HuH-7.5 (cell line): ENCODE results near the gene PLRG1.
A peak's percentile ranks its signal among the peaks of the same experiment; 100 is the strongest.

Source experiments
- DNase-seq: peaks from one replicate; pipeline ENCODE4 v3.0.0; 2011; ENCODE audit warnings: low spot score

Gene PLRG1

DNA sequence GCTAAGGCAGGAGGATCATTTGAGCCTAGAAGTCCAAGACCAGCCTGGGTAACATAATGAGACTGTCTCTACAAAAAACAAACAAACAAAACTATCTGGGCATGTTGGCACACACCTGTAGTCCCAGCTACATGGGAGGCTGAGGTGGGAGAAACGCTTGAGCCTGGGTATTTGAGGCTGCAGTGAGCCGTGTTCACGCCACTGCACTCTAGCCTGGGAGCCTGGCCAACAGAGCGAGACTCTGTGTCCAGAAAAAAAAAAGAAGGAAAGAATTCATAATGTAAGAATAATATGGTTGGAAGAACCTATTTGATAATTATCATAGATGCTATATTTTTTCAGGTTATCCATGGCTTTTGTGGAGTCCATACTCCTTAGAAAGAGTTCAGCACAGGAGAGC lies 32.6 kb downstream of the PLRG1 start:
- no peak for DNase-seq

DNA sequence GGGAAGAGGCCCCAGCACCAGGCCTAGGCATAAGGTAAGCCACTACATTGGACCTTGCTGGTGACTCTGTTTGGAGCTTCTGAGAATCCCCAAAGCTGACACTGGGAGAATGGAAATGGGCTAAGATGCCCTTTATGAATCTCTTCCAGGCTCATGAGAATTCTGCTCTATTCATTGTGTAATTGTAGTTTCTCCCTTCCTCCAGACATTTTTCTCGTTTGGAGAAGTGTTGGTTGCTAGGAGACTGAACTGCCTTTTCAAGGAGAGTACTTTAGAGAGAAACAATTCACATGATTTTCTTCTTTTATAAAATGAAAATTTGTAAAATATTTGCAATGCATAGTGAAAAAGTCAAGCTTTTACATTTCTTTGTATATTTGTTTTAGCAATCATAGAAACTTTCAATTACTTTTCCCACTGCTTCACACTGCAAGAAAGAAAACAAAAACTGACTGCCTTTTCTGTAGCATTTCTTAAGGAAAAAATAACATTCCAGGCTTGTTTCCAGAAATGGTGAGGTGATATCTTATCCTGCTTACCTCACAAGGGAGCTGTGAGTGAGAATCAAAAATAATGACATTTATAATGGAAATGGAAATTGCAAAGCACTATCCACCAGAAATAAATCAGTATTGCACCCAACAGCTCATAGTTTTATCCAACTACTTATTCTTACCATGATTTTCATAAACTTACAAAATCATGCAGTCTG lies 33.7 kb downstream of the PLRG1 start:
- DNase-seq = no peak

DNA sequence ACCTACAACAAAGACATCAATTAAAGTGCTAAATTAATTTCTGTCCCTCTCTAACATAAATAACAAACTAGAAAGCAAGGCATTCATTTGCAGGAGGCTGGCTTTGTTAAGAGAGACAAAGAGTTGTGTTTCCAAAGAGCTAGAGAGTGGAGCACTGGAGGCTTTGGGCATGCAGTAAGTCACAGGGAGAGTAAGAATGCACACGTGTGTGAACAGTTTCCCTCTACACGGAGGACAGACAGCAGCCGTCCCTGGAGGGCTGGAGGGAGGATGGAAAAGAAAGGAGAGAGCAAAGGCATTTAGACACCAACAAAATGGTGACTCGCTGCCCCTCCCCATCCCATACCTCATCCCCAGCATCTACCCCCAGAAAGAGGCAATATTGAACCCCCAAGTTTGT lies 38.2 kb downstream of the PLRG1 start:
- no peak for DNase-seq

GRCh38 chr4:154511548-154511947 lies 38.7 kb downstream of the PLRG1 start:
- DNase-seq = no peak

DNA sequence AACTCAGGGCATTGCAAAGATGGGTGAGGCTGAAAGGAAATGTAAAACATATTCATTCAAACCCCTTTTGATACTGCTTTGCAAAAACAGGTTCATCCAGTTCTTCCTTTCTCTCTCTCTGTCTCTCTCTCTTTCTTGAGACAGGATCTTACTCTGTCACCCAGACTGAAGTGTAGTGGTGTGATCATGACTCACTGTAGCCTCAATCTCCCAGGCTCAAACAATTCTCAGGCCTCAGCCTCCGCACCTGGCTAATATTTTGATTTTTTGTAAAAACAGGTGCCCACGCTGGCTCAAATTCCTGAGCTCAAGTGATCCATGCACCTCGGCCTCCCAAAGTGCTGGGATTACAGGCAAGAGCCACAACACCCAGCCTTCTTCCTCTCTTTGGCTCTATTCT lies 43.0 kb downstream of the PLRG1 start:
- DNase-seq = no peak

- no peak for DNase-seq
Observed at GRCh38 chr4:154506253-154506652, 43.9 kb downstream of the PLRG1 start.

GRCh38 chr4:154503598-154503997 lies 46.6 kb downstream of the PLRG1 start:
- no peak for DNase-seq

- DNase-seq = no peak
Observed at GRCh38 chr4:154502111-154502510, 48.1 kb downstream of the PLRG1 start.

DNA sequence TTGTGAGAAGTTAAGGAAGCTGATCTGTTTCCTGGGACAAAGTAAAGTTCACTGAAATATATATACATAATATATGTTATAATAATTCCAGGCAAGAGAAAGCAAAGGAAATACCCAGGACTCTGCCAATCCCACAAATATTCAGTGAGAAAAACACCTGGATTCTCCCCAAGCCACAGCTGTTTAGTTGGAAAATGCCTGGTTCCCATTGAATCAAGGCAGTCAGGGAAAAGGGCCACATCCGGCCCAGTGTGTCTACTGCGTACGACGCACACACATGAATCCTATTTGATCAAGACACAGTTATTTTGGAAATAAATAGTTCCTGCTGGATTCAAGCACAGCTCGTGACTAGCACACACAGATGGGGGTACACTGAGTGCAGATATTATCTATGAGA lies 52.3 kb downstream of the PLRG1 start:
- no peak for DNase-seq

- DNase-seq = no peak
Observed at GRCh38 chr4:154495867-154496266, 54.3 kb downstream of the PLRG1 start.

GRCh38 chr4:154492288-154492687 lies 57.9 kb downstream of the PLRG1 start:
- DNase-seq = no peak

DNA sequence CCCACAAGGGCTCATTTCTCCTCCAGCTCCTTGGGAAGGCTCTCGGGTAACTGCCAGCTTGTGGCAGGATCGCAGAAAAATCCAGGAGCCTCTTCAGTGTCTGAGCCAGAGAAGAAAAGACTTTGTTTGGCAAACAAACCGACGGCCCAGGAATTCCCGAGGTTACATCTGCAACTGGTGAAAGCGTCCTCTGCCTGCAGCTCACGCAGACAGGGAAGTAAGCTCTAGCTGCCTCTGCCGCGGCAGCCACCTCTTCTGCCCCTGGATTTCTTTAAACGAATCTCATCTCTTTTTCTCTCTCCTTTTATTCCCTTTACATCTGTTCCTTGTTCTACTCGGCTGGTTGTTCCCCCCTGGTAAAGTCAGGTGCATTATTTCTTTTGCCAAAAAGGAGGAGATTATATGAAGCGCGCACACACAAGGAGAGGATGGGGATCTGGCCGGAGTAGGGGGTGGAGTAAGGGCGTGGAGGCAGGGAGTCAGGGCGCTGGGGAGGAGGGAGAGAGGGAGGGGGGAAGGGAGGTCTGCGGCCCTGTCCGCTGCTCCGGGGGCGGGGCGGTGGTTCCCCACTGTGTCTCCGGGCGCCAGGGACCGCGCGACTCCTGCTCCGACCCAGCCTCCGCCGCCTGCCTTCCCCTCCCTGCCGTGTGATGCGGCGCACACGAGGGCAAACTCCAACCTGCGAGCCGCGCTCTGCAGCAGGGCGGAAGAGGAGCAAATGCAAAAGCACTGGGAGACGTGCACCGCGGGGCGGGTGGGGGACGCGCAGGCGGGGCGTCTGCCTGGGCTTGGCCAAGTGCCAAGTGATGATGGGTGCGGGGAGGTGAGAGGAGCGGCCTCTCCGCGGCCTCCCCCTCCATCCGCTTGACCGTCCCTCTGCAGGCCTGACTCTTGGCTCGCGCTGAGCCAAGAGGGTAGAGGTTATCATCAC lies 58.6 kb downstream of the PLRG1 start, which contains the start of gene DCHS2:
TSS of gene DCHS2 (minus strand) at position 459 of the 931 bp plus-strand sequence. CDS start at position 15, 444 bp downstream.
- peak; percentile 79 for DNase-seq

DNA sequence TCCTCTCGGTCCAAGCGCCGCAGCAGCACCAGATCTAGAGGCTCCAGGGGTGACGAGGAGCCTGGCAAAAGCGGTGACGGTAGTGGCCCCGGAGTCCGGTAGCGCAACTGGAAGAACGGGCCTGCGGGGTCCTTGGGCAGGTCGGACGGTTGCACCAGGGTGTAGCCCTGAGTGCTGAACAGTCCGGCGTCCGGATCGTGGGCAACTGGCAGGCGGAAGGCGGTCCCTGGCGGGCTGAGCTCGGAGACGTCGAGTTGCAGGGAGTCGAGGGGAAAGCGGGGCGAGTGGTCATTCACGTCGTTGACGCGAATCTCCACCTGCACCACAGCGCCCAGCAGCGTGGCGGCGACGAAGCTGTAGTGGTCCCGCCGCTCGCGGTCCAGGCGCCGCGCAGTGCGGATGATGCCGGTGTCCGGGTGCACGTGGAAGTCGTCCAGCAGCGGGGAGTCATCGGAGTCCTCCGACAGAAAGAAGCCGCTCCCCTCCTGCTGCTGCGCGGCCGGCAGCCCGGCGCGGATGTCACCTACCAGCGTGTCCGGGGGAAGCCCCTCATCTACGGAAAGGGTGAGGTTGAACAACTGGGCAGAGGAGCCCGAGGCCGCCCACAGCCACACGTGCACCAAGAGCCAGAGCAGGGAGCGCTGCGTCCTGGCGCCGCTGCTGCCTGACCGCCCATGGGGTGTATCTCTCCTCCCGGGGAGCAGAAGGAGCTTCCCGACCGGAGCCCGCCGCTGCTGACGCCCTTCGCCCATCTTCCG lies 59.4 kb downstream of the PLRG1 start:
- peak; percentile 61 for DNase-seq

- no peak for DNase-seq
Observed at GRCh38 chr4:154490234-154490582, 60.0 kb downstream of the PLRG1 start.

GRCh38 chr4:154489558-154490233 lies 60.5 kb downstream of the PLRG1 start:
- no peak for DNase-seq

- DNase-seq = no peak
Observed at GRCh38 chr4:154487145-154487544, 63.1 kb downstream of the PLRG1 start.

GRCh38 chr4:154485127-154485773 lies 65.0 kb downstream of the PLRG1 start:
- DNase-seq = no peak
